Endothelial cell of umbilical vein (primary cell): ENCODE results near the gene ZBTB12. TPM values are rescaled to one million over a fixed set of nuclear protein-coding genes. Genes with fewer than 3 reads are reported as not detected.

Experiments
- BruUV-seq: library from RNA; stranded (reverse); fragments of 400-500 nt; replicated peaks from 2 replicates; lab custom pipeline; 2021; lab: Mats Ljungman, UMichigan
- CTCF ChIA-PET: fragments of 300-600, 350-600 bp; sonication (Branson Sonifier 250); formaldehyde crosslinking; loops from one replicate; lab custom pipeline; 2021; ENCODE audit warnings: antibody characterized with exemption, inconsistent platforms; lab: Charles Lee
- POLR2A ChIA-PET: fragments of 300-600, 350-600 bp; sonication (Branson Sonifier 250); formaldehyde crosslinking; loops from one replicate; lab custom pipeline; 2021; ENCODE audit warnings: antibody characterized with exemption, inconsistent platforms; lab: Charles Lee
- DNase-seq: peaks from one replicate; pipeline ENCODE4 v3.0.0-alpha.2; 2011; ENCODE audit warnings: low read depth, low spot score
- FAIRE-seq: peaks from 2 replicates; lab custom pipeline; 2011; peaks lifted over from hg19 to GRCh38; lab: Jason Lieb, UNC
- H2AFZ ChIP-seq: 2 replicates; pipeline ENCODE4 v1.6.0; 2012; ENCODE audit warnings: low read depth, low read length, control low read depth, inconsistent platforms
- H3K27ac ChIP-seq: 2 replicates; pipeline ENCODE4 v1.5.1; 2011; ENCODE audit warnings: low read depth, mild to moderate bottlenecking, control low read depth, low read length, moderate library complexity; ENCODE audit not compliant: insufficient read depth
- H3K27me3 ChIP-seq, 2 experiments: 2 replicates each; pipeline versions ENCODE4 v1.6.0 to v1.6.1; 2011; ENCODE audit warnings: low read length in 2 of 2, mixed read lengths in 1 of 2; ENCODE audit not compliant: control insufficient read depth in 2 of 2, insufficient read depth in 2 of 2
- H3K36me3 ChIP-seq, 2 experiments: 2 replicates in 1 of 2; 3 replicates in 1 of 2; pipeline ENCODE4 v1.5.1; 2011; ENCODE audit warnings: low read length in 2 of 2, mild to moderate bottlenecking in 1 of 2, moderate library complexity in 1 of 2; ENCODE audit not compliant: control insufficient read depth in 2 of 2, insufficient read depth in 2 of 2; ENCODE audit errors: extremely low read depth in 1 of 2
- H3K4me1 ChIP-seq: 3 replicates; pipeline ENCODE4 v1.5.1; 2011; ENCODE audit warnings: mild to moderate bottlenecking, low read length; ENCODE audit not compliant: control insufficient read depth, insufficient read depth; ENCODE audit errors: extremely low read depth
- H3K4me2 ChIP-seq: 2 replicates; pipeline ENCODE4 v1.6.1; 2011; ENCODE audit warnings: low read length, control low read depth, mixed read lengths; ENCODE audit not compliant: insufficient read depth
- H3K4me3 ChIP-seq, 3 experiments: fragments of 200-600 bp in 1 of 3; sonication (generic), shearing (Covaris generic) in 1 of 3; replicated peaks in 1 of 3; 2 replicates each; pipeline ENCODE4 v1.5.1; 2011 to 2016; ENCODE audit warnings: control low read depth in 3 of 3, low read length in 3 of 3, mild to moderate bottlenecking in 2 of 3, inconsistent platforms in 1 of 3, low read depth in 1 of 3, moderate library complexity in 1 of 3; ENCODE audit not compliant: insufficient read depth in 1 of 3
- H3K79me2 ChIP-seq: 2 replicates; pipeline ENCODE4 v1.6.0; 2012; ENCODE audit warnings: low read length, inconsistent platforms; ENCODE audit not compliant: control insufficient read depth, insufficient read depth
- H3K9ac ChIP-seq: replicated peaks from 2 replicates; pipeline ENCODE3; 2011; ENCODE audit warnings: low read length, control low read depth; ENCODE audit not compliant: insufficient read depth; ENCODE audit errors: extremely low read depth
- H3K9me1 ChIP-seq: replicated peaks from 3 replicates; pipeline ENCODE4 v1.6.0; 2011; ENCODE audit warnings: mild to moderate bottlenecking, low read length; ENCODE audit not compliant: control insufficient read depth, insufficient read depth; ENCODE audit errors: extremely low read depth
- H3K9me3 ChIP-seq: replicated peaks from 2 replicates; pipeline ENCODE4 v1.5.1; 2012; ENCODE audit warnings: low read length, inconsistent platforms; ENCODE audit not compliant: control insufficient read depth, insufficient read depth
- H4K20me1 ChIP-seq: replicated peaks from 2 replicates; pipeline ENCODE3; 2011; ENCODE audit warnings: mild to moderate bottlenecking, low read length; ENCODE audit not compliant: control insufficient read depth, insufficient read depth; ENCODE audit errors: extremely low read depth
- CTCF ChIP-seq, 2 donors: IDR thresholded peaks; 1 replicate in 1 of 2; 2 replicates in 1 of 2; pipeline ENCODE4 v1.5.1; 2011; ENCODE audit warnings: low read length in 2 of 2, mild to moderate bottlenecking in 2 of 2, moderate library complexity in 2 of 2, control low read depth in 1 of 2, inconsistent platforms in 1 of 2, low read depth in 1 of 2; ENCODE audit not compliant: insufficient read depth in 1 of 2; ENCODE audit errors: extremely low read depth in 1 of 2
- EZH2 ChIP-seq: IDR thresholded peaks from 2 replicates; pipeline ENCODE4 v1.6.1; 2012; ENCODE audit warnings: borderline replicate concordance, low read depth, mild to moderate bottlenecking, moderate library complexity, low read length, inconsistent platforms; ENCODE audit not compliant: severe bottlenecking
- FOS ChIP-seq: IDR thresholded peaks from 2 replicates; pipeline ENCODE4 v1.6.1; 2011; ENCODE audit warnings: mild to moderate bottlenecking, low read length, moderate library complexity, borderline replicate concordance; ENCODE audit not compliant: insufficient read depth
- dilution Hi-C: fragments of 300-500 bp; cut with MboI; formaldehyde crosslinking; loops from one replicate; pipeline ENCODE4 v1.15.0; 2019; ENCODE audit warnings: low sequenced_read_pairs; ENCODE audit not compliant: extremely low pct_ligation_motif_present
- intact Hi-C: fragments of 100-400 bp; cut with micrococcal nuclease; formaldehyde crosslinking; loops from one replicate; pipeline ENCODE4 v1.10.0; 2022
- polyA plus RNA-seq, 4 experiments: library from polyadenylated mRNA; depleted of rRNA in 3 of 4; stranded (reverse) in 3 of 4; unstranded in 1 of 4; fragments of >200 nt; gene quantifications; 2 replicates each; pipeline versions ENCODE4 v1.2.1 to v1.2.3, GENCODE V29; 2011 to 2012; ENCODE audit warnings: missing spikeins in 1 of 4
- total RNA-seq: library from RNA; stranded (reverse); gene quantifications from 2 replicates; pipeline ENCODE4 v1.2.3, GENCODE V29; 2021

ZBTB12 gene
- total and polyA plus RNA-seq, 2 donors (not counting 3 experiments of a cell fraction or from before 2014, with no cell fraction given) = 2.9 to 4.9 TPM

- peak; percentile 47 for FAIRE-seq
These were observed 21.1 kb upstream of the ZBTB12 start for GRCh38 chr6:31922942-31923341.

More at GRCh38 chr6:31922942-31923341, 21.1 kb upstream of the ZBTB12 start:
- ChIA-PET POLR2A (no interaction called here), CTCF (interaction anchor here (0.9 to 1.1 kb wide), 3 partner anchors 30 to 92 kb away, joined by 3 to 4 read pairs (median 3); no protein-coding TSS in a partner anchor)
- Histone ChIP-seq H3K9me1 (no peaks in the 10 kb centered on the region), H3K79me2 (no peaks in the 10 kb centered on the region), H4K20me1 (no peaks in the 10 kb centered on the region), H3K27me3 (peaks cover 5 to 8% of the 10 kb centered on the region in 2 experiments), H3K4me2 (no peak overlapping the region), H3K9ac (no peak overlapping the region), H3K4me3 (no peak overlapping the region), H2AFZ (no peak overlapping the region), H3K9me3 (no peaks in the 10 kb centered on the region), H3K4me1 (no peaks in the 10 kb centered on the region), H3K36me3 (no peaks in the 10 kb centered on the region), H3K27ac (no peak overlapping the region)
- no TSS peak for BruUV-seq
- DNase-seq = no peak
- dilution Hi-C loops (no loop called here), intact Hi-C loops (no loop called here)
- TF ChIP-seq CTCF (IDR thresholded peaks at IDR 0.05; ENCODE audit: extremely low read depth in 1 of 2, insufficient read depth in 1 of 2, low read depth in 1 of 2, low read length in 2 of 2) = peak in 1 of 2 donors; percentile 5
- TF ChIP-seq FOS = no peak
- TF ChIP-seq EZH2 = no peak
